ENCODE results near the gene EPC1.
"Not testable (repeated sequence)": the region's sequence is repeated elsewhere in the genome, so short reads cannot be mapped to it uniquely, and the experiment has no call there.

The EPC1 gene

GRCh38 chr10:32241946-32242345 is 105.0 kb downstream of the EPC1 start:
- in situ Hi-C loops (cut with MboI; ENCODE audit: low sequenced_read_pairs): no loop called here

- in situ Hi-C loops (cut with MboI; ENCODE audit: low sequenced_read_pairs): no loop called here
These were observed 106.5 kb downstream of the EPC1 start for GRCh38 chr10:32240471-32240870.

- in situ Hi-C loops (cut with MboI; ENCODE audit: low sequenced_read_pairs): no loop called here
These were observed 107.2 kb downstream of the EPC1 start for GRCh38 chr10:32239769-32240168.

- in situ Hi-C loops (cut with MboI; ENCODE audit: low sequenced_read_pairs): no loop called here
These were observed 109.2 kb downstream of the EPC1 start for GRCh38 chr10:32237644-32238345.

- in situ Hi-C loops (cut with MboI; ENCODE audit: low sequenced_read_pairs): no loop called here
These were observed 112.5 kb downstream of the EPC1 start for GRCh38 chr10:32234471-32234870.

GRCh38 chr10:32233375-32233774 is 113.6 kb downstream of the EPC1 start:
- in situ Hi-C loops (cut with MboI; ENCODE audit: low sequenced_read_pairs): not testable (repeated sequence)

GRCh38 chr10:32232378-32232777 is 114.6 kb downstream of the EPC1 start:
- in situ Hi-C loops (cut with MboI; ENCODE audit: low sequenced_read_pairs): no loop called here

GRCh38 chr10:32229788-32230187 is 117.2 kb downstream of the EPC1 start:
- in situ Hi-C loops (cut with MboI; ENCODE audit: low sequenced_read_pairs): not testable (repeated sequence)

- in situ Hi-C loops (cut with MboI; ENCODE audit: low sequenced_read_pairs): no loop called here
These were observed 117.8 kb downstream of the EPC1 start for GRCh38 chr10:32229170-32229569.

- in situ Hi-C loops (cut with MboI; ENCODE audit: low sequenced_read_pairs): no loop called here
These were observed 119.2 kb downstream of the EPC1 start for GRCh38 chr10:32227802-32228201.

GRCh38 chr10:32226624-32227023 is 120.3 kb downstream of the EPC1 start:
- in situ Hi-C loops (cut with MboI; ENCODE audit: low sequenced_read_pairs): no loop called here

- in situ Hi-C loops (cut with MboI; ENCODE audit: low sequenced_read_pairs): no loop called here
These were observed 121.0 kb downstream of the EPC1 start for GRCh38 chr10:32225976-32226375.

GRCh38 chr10:32222376-32222775 is 124.6 kb downstream of the EPC1 start:
- in situ Hi-C loops (cut with MboI; ENCODE audit: low sequenced_read_pairs): not testable (repeated sequence)

- in situ Hi-C loops (cut with MboI; ENCODE audit: low sequenced_read_pairs): not testable (repeated sequence)
These were observed 127.8 kb downstream of the EPC1 start for GRCh38 chr10:32219156-32219555.

- in situ Hi-C loops (cut with MboI; ENCODE audit: low sequenced_read_pairs): not testable (repeated sequence)
These were observed 128.5 kb downstream of the EPC1 start for GRCh38 chr10:32218206-32219044.

Measured in hTERT RPE-1 (cell line).